ENCODE measurements around the gene TMIGD3.

Gene TMIGD3

GRCh38 chr1:111450185-111450584 lies 53.2 kb downstream of the TMIGD3 start:
- no peak for DNase-seq
- intact Hi-C loops (cut with DNase I) = no loop called here

DNA sequence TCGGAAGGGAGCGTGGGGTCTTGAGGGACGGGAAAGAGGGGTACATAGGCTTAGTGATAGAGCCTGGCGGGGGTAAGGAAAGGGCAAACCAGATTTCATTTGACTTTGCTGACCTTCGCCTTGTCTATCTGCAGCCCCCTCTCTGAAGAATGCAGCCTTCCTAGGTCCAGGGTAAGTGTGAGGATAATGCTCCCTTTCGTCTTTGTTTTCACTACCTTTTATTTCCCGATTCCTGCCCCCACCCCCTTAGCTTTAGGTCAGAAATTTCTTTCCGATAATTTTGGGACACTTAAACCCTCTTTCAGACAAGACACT lies 53.8 kb downstream of the TMIGD3 start:
- DNase-seq = no peak
- intact Hi-C loops (cut with DNase I) = loop anchor here (2.0 kb wide), 1 partner anchor 311 kb away; no protein-coding TSS in a partner anchor

GRCh38 chr1:111448918-111449702 lies 54.3 kb downstream of the TMIGD3 start, which contains the start of the genes ATP5PB and WDR77:
Gene ATP5PB (plus strand): TSS chr1:111449464. CDS start chr1:111449542, 78 bp downstream.
Gene WDR77 (minus strand): TSS chr1:111449256. CDS start chr1:111449169, 87 bp downstream.
- intact Hi-C loops (cut with DNase I) = loop anchor here (2.0 kb wide), 1 partner anchor 310 kb away; no protein-coding TSS in a partner anchor
- DNase-seq = peak; percentile 87 to 99 (median 94)

GRCh38 chr1:111448482-111448917 lies 54.9 kb downstream of the TMIGD3 start:
- DNase-seq = peak in 1 of 10 donors; percentile 83
- intact Hi-C loops (cut with DNase I) = loop anchor here (2.0 kb wide), 1 partner anchor 310 kb away; no protein-coding TSS in a partner anchor

- intact Hi-C loops (cut with DNase I) = no loop called here
Measured at GRCh38 chr1:111446967-111447892, 56.2 kb downstream of the TMIGD3 start.

DNA sequence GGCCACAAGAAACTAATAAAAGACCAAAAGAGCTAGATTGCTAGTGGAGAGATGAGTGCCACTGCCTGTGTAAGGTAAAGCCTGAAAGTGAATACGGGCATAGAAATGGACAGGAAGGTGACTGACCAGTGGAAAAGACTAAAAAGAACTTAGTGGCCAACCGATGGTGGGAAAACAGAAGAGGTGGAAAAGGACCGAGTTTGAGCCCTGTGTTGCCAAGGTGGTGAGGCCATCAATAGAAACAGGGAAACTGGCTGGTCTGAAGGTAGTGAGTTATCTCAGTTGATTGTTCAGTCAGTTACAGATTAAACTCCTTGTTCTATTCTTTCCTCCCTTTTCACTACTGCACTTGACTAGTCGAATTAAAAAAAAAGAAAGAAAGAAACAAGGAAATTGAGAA lies 56.9 kb downstream of the TMIGD3 start:
- no peak for DNase-seq
- intact Hi-C loops (cut with DNase I) = no loop called here

More at GRCh38 chr1:111446967-111447892, 56.2 kb downstream of the TMIGD3 start:
- no peak for DNase-seq

DNA sequence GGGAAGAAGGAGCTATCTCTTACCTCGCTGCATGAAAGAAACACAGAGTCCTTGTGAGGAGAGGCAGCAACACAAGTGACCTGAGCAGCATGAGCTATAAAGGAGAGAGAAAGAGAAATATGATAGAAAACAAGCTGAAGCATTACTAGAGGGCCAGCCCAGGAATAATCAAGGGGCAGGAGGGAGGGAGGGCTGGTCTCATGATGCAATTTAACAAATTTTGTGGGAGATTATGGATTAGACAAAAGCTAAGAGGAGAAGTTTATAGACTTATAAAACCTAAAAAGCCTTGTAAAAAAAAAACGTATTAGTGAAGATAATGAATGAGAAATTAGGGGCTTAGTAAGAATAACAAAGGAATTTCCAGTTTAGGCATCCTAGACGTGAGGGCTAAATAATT lies 59.4 kb downstream of the TMIGD3 start:
- DNase-seq = no peak
- intact Hi-C loops (cut with DNase I) = no loop called here

GRCh38 chr1:111442457-111442856 lies 61.0 kb downstream of the TMIGD3 start:
- DNase-seq = no peak
- intact Hi-C loops (cut with DNase I) = no loop called here

DNA sequence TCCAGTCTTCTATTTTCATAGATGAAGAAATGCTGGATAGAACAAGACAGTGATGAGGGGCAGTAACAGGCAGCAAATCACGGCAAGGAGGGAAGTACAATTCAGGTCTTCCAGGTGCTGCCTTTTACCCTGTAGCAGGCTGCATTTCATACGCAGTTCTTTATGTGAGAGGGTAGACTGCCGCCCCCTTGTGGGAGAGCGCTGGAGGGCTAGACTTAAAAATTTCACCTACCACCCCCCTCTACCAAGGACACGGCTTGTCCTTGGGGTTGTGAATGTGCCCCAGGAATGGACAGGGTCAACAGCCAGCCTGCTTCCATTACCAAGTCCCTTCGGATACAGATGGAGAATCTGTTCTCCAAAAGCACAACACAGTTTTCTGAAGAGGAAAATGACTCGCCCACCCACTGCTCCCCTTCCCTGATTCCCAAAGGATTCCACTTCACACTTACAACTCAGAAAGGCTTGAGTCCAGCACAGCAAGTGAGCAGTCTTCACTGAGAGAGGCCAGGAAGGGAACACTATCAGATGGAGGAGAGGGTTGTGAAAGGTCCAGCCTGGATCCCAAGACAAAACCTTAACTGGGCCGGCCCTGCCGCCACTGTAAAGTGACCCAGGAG lies 61.8 kb downstream of the TMIGD3 start:
- intact Hi-C loops (cut with DNase I) = no loop called here
- DNase-seq = no peak

DNA sequence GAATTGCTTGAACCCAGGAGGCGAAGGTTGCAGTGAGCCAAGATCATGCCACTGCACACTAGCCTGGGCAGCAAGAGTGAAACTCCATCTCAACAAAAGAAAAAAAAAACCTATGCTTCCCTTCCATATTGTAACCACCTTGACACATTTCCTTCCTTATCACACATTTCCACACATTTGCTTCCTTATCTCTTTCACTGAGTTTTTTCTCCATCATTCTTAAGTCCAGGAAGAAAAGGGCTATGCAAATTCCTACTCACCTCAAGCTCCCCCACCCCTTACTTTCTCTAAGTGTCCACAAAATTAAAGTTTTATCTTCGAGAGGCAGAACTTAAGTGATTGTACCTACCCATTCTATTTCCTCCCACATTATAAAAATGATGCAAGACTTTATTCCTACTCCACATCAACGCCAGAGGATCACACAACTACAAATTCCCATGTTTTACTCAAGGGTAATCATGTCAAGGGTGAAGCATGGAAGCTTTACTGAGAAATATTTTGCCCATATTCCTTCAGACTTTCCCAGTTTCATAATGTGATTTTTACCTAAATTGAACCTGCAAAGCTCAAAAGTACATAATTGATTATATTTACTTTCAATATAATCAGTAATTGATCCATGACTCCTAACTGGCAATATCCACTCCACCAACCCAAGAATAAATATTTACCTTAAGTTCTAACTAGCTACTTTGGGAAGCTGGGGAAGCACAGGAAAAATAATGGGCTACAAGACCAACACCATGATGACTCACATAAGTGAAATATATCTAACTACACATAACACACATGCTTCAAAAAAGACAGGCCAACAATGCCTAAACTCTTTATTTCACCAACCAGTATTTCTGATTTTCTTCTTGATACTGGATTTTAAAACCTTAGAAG lies 63.7 kb downstream of the TMIGD3 start:
- intact Hi-C loops (cut with DNase I) = no loop called here
- DNase-seq = no peak

DNA sequence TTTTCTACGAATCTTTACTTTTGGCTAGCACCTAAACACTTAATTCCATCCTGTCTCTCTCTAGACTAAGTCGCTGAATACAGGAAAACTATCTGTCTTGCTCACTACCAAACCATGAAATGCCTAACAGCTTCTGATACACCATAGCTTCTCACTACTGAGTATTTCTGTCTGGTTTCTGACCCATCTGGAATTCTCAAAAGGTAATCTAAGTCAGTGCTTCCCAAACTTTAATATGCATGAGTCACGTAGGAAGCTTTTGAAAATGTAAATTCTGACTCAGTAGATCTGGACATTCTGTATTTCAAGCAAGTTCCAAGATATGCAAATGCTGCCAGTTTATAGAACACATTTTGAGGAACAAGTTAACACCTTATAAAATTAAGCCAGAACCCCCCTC lies 66.7 kb downstream of the TMIGD3 start:
- intact Hi-C loops (cut with DNase I) = no loop called here
- DNase-seq = no peak

Data from posterior cingulate gyrus (tissue), 11 donors.